HEK293T (cell line): Measurements from ENCODE around the gene TPI1.

Source experiments
- CTCF ChIA-PET: fragments of 350-600 bp; formaldehyde crosslinking; extraction: SDS; loops from one replicate; lab custom pipeline; 2021; ENCODE audit warnings: antibody characterized with exemption, inconsistent platforms; lab: Yijun Ruan, JAX
- POLR2A ChIA-PET: fragments of 350-600 bp; formaldehyde crosslinking; extraction: SDS; loops from one replicate; lab custom pipeline; 2020; ENCODE audit warnings: antibody characterized with exemption, inconsistent platforms; lab: Yijun Ruan, JAX
- DNase-seq: peaks from one replicate; pipeline ENCODE4 v3.0.0; 2012; ENCODE audit warnings: mixed read lengths; ENCODE audit errors: extremely low spot score
- ARNT ChIP-seq: fragments of 450-650 bp; IDR thresholded peaks from 2 replicates; pipeline ENCODE4 v1.6.1; 2017; ENCODE audit warnings: mild to moderate bottlenecking
- BHLHE40 ChIP-seq: fragments of 450-650 bp; IDR thresholded peaks from 2 replicates; pipeline ENCODE4 v1.6.1; 2016; ENCODE audit warnings: mild to moderate bottlenecking, moderate library complexity, borderline replicate concordance
- CTBP1 ChIP-seq: fragments of 450-650 bp; IDR thresholded peaks from 2 replicates; pipeline ENCODE4 v1.6.1; 2016; ENCODE audit warnings: borderline replicate concordance
- ELF4 ChIP-seq: fragments of 450-650 bp; IDR thresholded peaks from 2 replicates; pipeline ENCODE4 v1.6.1; 2017; ENCODE audit warnings: antibody characterized with exemption
- FOXA1 ChIP-seq: fragments of 450-650 bp; IDR thresholded peaks from 2 replicates; pipeline ENCODE4 v1.6.1; 2016; ENCODE audit warnings: mild to moderate bottlenecking
- FOXK2 ChIP-seq: fragments of 450-650 bp; IDR thresholded peaks from 2 replicates; pipeline ENCODE4 v1.6.1; 2016; ENCODE audit warnings: mild to moderate bottlenecking
- FOXM1 ChIP-seq: fragments of 450-650 bp; IDR thresholded peaks from 2 replicates; pipeline ENCODE4 v1.6.1; 2017; ENCODE audit warnings: mild to moderate bottlenecking, borderline replicate concordance
- HDGF ChIP-seq: fragments of 450-650 bp; IDR thresholded peaks from 2 replicates; pipeline ENCODE4 v1.6.1; 2017; ENCODE audit warnings: antibody characterized with exemption, borderline replicate concordance
- L3MBTL2 ChIP-seq: fragments of 450-650 bp; conservative IDR thresholded peaks from 2 replicates; pipeline ENCODE4 v1.6.1; 2016; ENCODE audit warnings: mild to moderate bottlenecking
- LEF1 ChIP-seq: fragments of 450-650 bp; IDR thresholded peaks from 2 replicates; pipeline ENCODE4 v1.6.1; 2017; ENCODE audit warnings: mild to moderate bottlenecking, borderline replicate concordance
- NFRKB ChIP-seq: fragments of 450-650 bp; IDR thresholded peaks from 2 replicates; pipeline ENCODE4 v1.6.1; 2016; ENCODE audit warnings: mild to moderate bottlenecking, moderate library complexity
- SP1 ChIP-seq: fragments of 450-650 bp; IDR thresholded peaks from 2 replicates; pipeline ENCODE4 v1.6.1; 2017
- SUZ12 ChIP-seq: fragments of 450-650 bp; IDR thresholded peaks from 2 replicates; pipeline ENCODE4 v1.6.1; 2016; ENCODE audit warnings: mild to moderate bottlenecking
- TARDBP ChIP-seq: fragments of 450-650 bp; IDR thresholded peaks from 2 replicates; pipeline ENCODE4 v1.6.1; 2016
- ZNF384 ChIP-seq: fragments of 450-650 bp; IDR thresholded peaks from 2 replicates; pipeline ENCODE4 v1.6.1; 2016
- TF ChIP-seq, protein P1 (sequence below): fragments of 450-650 bp; IDR thresholded peaks from 2 replicates; pipeline ENCODE4 v1.6.1; 2016

Gene TPI1

DNA sequence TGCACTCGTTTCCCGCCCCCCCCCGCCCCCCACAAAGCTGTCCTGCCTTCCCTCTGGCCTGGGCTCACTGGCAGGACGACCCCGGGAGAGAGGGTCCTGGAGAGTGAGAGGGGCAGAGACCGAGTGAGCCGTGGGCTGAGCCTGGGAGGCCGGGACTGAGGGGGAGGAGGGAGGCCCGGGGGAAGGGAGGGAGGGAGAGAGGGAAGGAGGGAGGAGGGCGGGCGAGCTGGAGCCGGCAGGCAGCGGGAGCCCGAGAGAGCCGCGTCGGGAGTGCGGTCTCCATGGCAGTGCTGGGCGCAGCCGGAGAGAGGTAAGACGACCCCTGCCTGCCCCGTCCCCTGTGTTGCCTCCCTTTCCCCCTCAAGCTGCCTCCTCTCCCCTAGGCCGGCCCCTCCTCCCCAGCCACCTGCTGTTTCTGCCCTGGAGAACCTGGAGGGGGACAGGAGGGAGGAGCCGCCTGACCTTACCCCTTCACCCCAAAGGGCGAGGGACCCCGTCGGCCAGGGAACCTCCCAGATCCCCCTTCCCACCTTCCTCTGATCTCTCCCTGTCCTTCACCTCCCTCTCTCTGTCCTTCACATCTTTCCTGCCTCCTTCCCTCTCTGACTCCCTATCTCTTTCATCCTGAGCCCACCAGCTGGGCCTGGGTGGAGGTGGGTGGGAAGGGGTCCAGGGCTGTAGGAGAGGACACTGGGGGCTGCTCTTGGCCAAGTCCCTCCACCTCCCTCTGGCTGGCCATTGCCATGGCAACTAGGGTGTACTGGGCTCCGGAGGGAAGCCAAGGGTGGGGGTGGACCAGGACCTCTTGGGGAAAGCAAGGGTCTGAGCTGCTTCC lies 45.5 kb upstream of the TPI1 start, which contains the start of gene GPR162:
Gene GPR162 (plus strand): TSS at position 231 of the 835 bp plus-strand sequence. CDS start 2,078 bp downstream, outside the sequence.
- POLR2A ChIA-PET: interaction anchor here (0.9 to 5.7 kb wide), 17 partner anchors 8 to 133 kb away, joined by 3 to 73 read pairs (median 3); partner anchors contain the start of genes CD4, CDCA3, COPS7A and LAG3
- DNase-seq: peak; percentile 66
- CTCF ChIA-PET: interaction anchor here (0.6 to 2.1 kb wide), 8 partner anchors 14 to 206 kb away, joined by 3 to 15 read pairs (median 6); partner anchors contain the start of genes COPS7A and MLF2
- TF ChIP-seq ZNF384: no peak
- TF ChIP-seq FOXM1: no peak
- no peak for TF ChIP-seq ARNT
- TF ChIP-seq FOXK2: no peak
- TF ChIP-seq CTBP1: no peak
- TF ChIP-seq ELF4: no peak
- no peak for TF ChIP-seq NFRKB
- TF ChIP-seq HDGF: no peak
- no peak for TF ChIP-seq FOXA1
- TF ChIP-seq LEF1: no peak
- no peak for TF ChIP-seq L3MBTL2
- TF ChIP-seq TARDBP: no peak
- no peak for TF ChIP-seq BHLHE40
- no peak for TF ChIP-seq SP1
- TF ChIP-seq, protein P1, sequence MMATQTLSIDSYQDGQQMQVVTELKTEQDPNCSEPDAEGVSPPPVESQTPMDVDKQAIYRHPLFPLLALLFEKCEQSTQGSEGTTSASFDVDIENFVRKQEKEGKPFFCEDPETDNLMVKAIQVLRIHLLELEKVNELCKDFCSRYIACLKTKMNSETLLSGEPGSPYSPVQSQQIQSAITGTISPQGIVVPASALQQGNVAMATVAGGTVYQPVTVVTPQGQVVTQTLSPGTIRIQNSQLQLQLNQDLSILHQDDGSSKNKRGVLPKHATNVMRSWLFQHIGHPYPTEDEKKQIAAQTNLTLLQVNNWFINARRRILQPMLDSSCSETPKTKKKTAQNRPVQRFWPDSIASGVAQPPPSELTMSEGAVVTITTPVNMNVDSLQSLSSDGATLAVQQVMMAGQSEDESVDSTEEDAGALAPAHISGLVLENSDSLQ: no peak
- TF ChIP-seq SUZ12: no peak

DNA sequence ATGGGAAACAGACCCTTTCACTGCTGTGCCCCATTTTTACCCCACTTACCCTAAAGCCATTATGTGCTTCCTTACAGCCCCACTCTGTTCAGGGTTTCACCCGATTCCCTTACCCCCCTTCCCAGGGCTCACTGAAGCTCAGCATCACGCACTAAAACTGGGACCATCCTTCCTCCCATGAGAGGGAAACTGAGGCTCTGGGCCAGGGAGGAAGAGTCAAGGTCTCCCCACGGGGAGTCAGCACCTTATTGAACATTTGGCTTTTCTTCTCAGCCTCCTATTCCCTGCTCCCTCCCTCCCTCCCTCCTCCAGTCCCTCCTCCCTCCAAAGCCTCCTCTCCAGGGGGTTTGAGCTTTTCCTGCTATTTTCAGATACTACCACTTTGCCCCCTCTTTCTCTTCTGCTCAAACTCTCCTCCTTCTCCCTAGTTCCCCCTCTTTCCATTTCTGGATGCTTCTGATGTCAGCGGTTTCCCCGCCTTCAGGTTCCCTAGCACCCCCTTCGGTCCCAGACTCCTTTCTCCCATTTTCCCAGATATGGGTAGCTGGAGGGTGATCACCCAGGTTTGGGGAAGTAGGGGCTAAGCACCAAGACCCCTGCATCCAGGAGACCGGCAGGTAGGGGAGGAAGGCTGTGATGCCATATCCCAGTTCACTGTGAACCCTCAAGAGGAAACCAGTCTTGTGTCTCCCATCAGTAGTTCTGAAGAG lies 44.8 kb upstream of the TPI1 start:
- TF ChIP-seq TARDBP (no peak), SUZ12 (no peak), HDGF (no peak), ELF4 (no peak), FOXA1 (no peak), ZNF384 (no peak), BHLHE40 (no peak), ARNT (no peak), CTBP1 (no peak), FOXM1 (no peak), SP1 (no peak), LEF1 (no peak), NFRKB (no peak), L3MBTL2 (no peak), FOXK2 (no peak)
- TF ChIP-seq, protein P1: no peak
- ChIA-PET POLR2A (interaction anchor here (0.9 to 5.7 kb wide), 8 partner anchors 15 to 133 kb away, joined by 3 to 73 read pairs (median 7); partner anchors contain the start of genes CD4, MLF2, PTMS and ZNF384), CTCF (interaction anchor here (0.6 to 2.1 kb wide), 7 partner anchors 50 to 265 kb away, joined by 4 to 15 read pairs (median 5); partner anchors contain the start of genes COPS7A and MLF2)
- no peak for DNase-seq

DNA sequence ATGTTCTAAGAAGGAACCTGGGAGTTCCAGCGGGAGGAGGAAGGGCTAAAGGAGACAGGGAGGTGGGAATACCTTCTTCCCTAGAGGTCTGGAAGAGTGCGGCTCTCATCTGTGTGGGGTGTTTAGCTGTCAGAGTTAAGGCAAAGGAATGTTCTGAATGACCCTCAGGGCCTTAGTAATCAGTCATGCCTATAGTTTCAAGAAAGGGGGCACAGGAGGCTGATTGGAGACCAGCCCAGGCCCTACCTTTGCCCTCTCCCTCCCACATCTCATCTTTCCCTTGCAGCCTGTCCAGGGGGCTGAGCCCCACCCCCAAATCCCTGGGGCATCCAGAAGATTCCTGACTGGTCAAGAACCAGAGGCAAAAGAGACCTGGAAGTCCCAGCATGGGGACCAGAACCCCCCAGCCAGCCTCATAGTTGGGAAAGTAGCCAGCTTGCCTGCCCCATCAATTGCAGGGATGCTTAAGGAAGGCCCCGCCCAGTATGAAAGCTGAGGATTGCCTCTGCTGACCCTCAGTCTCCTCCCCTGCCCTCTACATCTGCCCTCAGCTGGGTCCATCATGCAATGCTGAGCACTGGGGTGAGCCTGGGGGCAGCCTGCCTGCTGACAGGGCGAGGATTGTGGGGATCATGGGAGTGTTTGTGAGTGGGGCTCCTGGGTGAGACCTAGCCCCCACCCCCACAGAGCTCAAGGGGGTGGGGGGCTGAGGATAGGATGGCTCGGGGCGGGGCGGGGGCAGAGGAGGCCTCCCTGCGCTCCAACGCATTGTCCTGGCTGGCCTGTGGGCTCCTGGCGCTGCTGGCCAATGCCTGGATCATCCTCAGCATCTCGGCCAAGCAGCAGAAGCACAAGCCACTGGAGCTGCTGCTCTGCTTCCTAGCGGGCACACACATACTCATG lies 43.9 kb upstream of the TPI1 start:
- TF ChIP-seq SP1: no peak
- TF ChIP-seq CTBP1: no peak
- no peak for TF ChIP-seq HDGF
- TF ChIP-seq FOXA1: no peak
- TF ChIP-seq TARDBP: no peak
- no peak for TF ChIP-seq LEF1
- TF ChIP-seq ZNF384: no peak
- TF ChIP-seq, protein P1: no peak
- no peak for TF ChIP-seq FOXK2
- no peak for TF ChIP-seq L3MBTL2
- no peak for TF ChIP-seq NFRKB
- TF ChIP-seq SUZ12: no peak
- TF ChIP-seq ELF4: no peak
- TF ChIP-seq FOXM1: no peak
- DNase-seq: no peak
- ChIA-PET POLR2A (interaction anchor here (1.1 to 5.7 kb wide), 6 partner anchors 31 to 134 kb away, joined by 3 to 73 read pairs (median 8); partner anchors contain the start of genes COPS7A, MLF2, PTMS and ZNF384), CTCF (interaction anchor here (0.5 to 2.5 kb wide), 5 partner anchors 40 to 266 kb away, joined by 4 to 28 read pairs (median 5); partner anchors contain the start of gene MLF2)

DNA sequence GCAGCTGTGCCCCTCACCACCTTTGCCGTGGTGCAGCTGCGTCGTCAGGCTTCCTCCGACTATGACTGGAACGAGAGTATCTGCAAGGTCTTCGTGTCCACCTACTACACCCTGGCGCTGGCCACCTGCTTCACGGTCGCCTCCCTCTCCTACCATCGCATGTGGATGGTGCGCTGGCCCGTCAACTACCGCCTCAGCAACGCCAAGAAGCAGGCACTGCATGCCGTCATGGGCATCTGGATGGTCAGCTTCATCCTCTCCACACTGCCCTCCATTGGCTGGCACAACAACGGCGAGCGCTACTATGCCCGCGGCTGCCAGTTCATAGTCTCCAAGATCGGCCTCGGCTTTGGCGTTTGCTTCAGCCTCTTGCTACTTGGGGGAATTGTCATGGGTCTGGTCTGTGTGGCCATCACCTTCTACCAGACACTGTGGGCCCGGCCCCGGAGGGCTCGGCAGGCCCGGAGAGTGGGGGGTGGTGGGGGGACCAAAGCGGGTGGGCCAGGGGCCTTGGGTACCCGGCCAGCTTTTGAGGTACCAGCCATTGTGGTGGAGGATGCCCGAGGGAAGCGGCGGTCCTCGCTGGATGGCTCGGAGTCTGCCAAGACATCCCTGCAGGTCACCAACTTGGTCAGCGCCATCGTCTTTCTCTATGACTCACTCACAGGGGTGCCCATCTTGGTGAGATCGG lies 43.1 kb upstream of the TPI1 start:
- ChIA-PET CTCF (interaction anchor here (0.5 to 2.5 kb wide), 7 partner anchors 11 to 154 kb away, joined by 3 to 28 read pairs (median 4); partner anchors contain the start of gene MLF2), POLR2A (interaction anchor here (0.5 to 5.7 kb wide), 8 partner anchors 27 to 211 kb away, joined by 3 to 73 read pairs (median 5); partner anchors contain the start of genes CDCA3, COPS7A, MLF2 and PTMS)
- DNase-seq: no peak

More for the DNA sequence above, 43.1 kb upstream of the TPI1 start:
- no peak for TF ChIP-seq FOXA1
- no peak for TF ChIP-seq SUZ12
- TF ChIP-seq ELF4: no peak
- TF ChIP-seq BHLHE40: no peak
- no peak for TF ChIP-seq LEF1
- TF ChIP-seq CTBP1: no peak
- TF ChIP-seq FOXK2: no peak
- no peak for TF ChIP-seq FOXM1
